Measurements from ENCODE around the gene CALML4.
"Not testable (repeated sequence)": the region's sequence is repeated elsewhere in the genome, so short reads cannot be mapped to it uniquely, and the experiment has no call there.

Gene CALML4

GRCh38 chr15:68239025-68239424 lies 33.9 kb upstream of the CALML4 start:
- H3K4me3 ChIP-seq (ENCODE audit: low read depth, low read length): no peak overlapping the region

GRCh38 chr15:68235022-68235421 lies 29.9 kb upstream of the CALML4 start:
- Histone ChIP-seq H3K9me3 (ENCODE audit: severe bottlenecking) (no peaks in the 10 kb centered on the region), H3K4me3 (ENCODE audit: low read depth, low read length) (no peak overlapping the region), H3K27ac (no peak overlapping the region), H3K27me3 (ENCODE audit: insufficient read depth, low read depth, severe bottlenecking) (no peaks in the 10 kb centered on the region), H3K36me3 (no peaks in the 10 kb centered on the region)
- DNase-seq: no peak
- no peak for TF ChIP-seq CTCF (IDR thresholded peaks at IDR 0.05; ENCODE audit: low read depth, low read length)

More at GRCh38 chr15:68239025-68239424, 33.9 kb upstream of the CALML4 start:
- Histone ChIP-seq H3K9me3 (ENCODE audit: severe bottlenecking) (peaks cover 6% of the 10 kb centered on the region), H3K27me3 (ENCODE audit: insufficient read depth, low read depth, severe bottlenecking) (no peaks in the 10 kb centered on the region), H3K27ac (no peak overlapping the region), H3K36me3 (no peaks in the 10 kb centered on the region)
- DNase-seq: no peak
- TF ChIP-seq CTCF (IDR thresholded peaks at IDR 0.05; ENCODE audit: low read depth, low read length): no peak

- not testable (repeated sequence) for DNase-seq; H3K9me3 ChIP-seq (ENCODE audit: severe bottlenecking)
These were observed 29.4 kb upstream of the CALML4 start for GRCh38 chr15:68234520-68234919.

GRCh38 chr15:68234060-68234459 lies 28.9 kb upstream of the CALML4 start:
- H3K9me3 ChIP-seq (ENCODE audit: severe bottlenecking): no peaks in the 10 kb centered on the region
- no peak for TF ChIP-seq CTCF (IDR thresholded peaks at IDR 0.05; ENCODE audit: low read depth, low read length)
- DNase-seq: no peak
- no peak overlapping the region for H3K4me3 ChIP-seq (ENCODE audit: low read depth, low read length)
- H3K27ac ChIP-seq: peak overlapping the region; percentile 77
- H3K36me3 ChIP-seq: peaks cover under 1% of the 10 kb centered on the region
- H3K27me3 ChIP-seq (ENCODE audit: insufficient read depth, low read depth, severe bottlenecking): no peaks in the 10 kb centered on the region

More at GRCh38 chr15:68234520-68234919, 29.4 kb upstream of the CALML4 start:
- H3K4me3 ChIP-seq (ENCODE audit: low read depth, low read length); H3K27ac ChIP-seq; H3K27me3 ChIP-seq (ENCODE audit: insufficient read depth, low read depth, severe bottlenecking); H3K36me3 ChIP-seq: not testable (repeated sequence)

- peak overlapping the region; percentile 77 for H3K27ac ChIP-seq
- TF ChIP-seq CTCF (IDR thresholded peaks at IDR 0.05; ENCODE audit: low read depth, low read length): no peak
- H3K9me3 ChIP-seq (ENCODE audit: severe bottlenecking): no peaks in the 10 kb centered on the region
- peak; percentile 30 for DNase-seq
- H3K36me3 ChIP-seq: peaks cover 9% of the 10 kb centered on the region
- no peaks in the 10 kb centered on the region for H3K27me3 ChIP-seq (ENCODE audit: insufficient read depth, low read depth, severe bottlenecking)
- no peak overlapping the region for H3K4me3 ChIP-seq (ENCODE audit: low read depth, low read length)
These were observed 27.8 kb upstream of the CALML4 start for GRCh38 chr15:68232937-68233336.

- Histone ChIP-seq H3K36me3 (peaks cover 9% of the 10 kb centered on the region), H3K27me3 (ENCODE audit: insufficient read depth, low read depth, severe bottlenecking) (no peaks in the 10 kb centered on the region), H3K9me3 (ENCODE audit: severe bottlenecking) (no peaks in the 10 kb centered on the region), H3K27ac (peak overlapping the region; percentile 77), H3K4me3 (ENCODE audit: low read depth, low read length) (no peak overlapping the region)
- TF ChIP-seq CTCF (IDR thresholded peaks at IDR 0.05; ENCODE audit: low read depth, low read length): no peak
- no peak for DNase-seq
These were observed 27.3 kb upstream of the CALML4 start for GRCh38 chr15:68232449-68232848.
